Natural killer cell (primary cell): ENCODE results near the gene CACYBP. TPM values are rescaled to one million over a fixed set of nuclear protein-coding genes. Genes with fewer than 3 reads are reported as not detected.

Experiments used
- total RNA-seq, 4 donors: library from RNA; stranded (reverse); fragments of 120-200 nt in 1 of 4; gene quantifications; one replicate each; pipeline versions ENCODE4 v1.2.3 to v1.2.4, GENCODE V29; 2013 to 2022

CACYBP gene
- total RNA-seq, 3 donors from 2014 or later (not counting 1 experiment from before 2014, with no cell fraction given), result 43.8 to 55.4 (median 51.9) TPM

Other genes starting within 250 kb of the CACYBP start
- 10 to 100 TPM; 11.5 to 13.2 (median 12.0) TPM for gene MRPS14, start 23.5 kb downstream of the CACYBP start, total RNA-seq
- not detected for gene TNN, start 67.9 kb downstream of the CACYBP start, total RNA-seq
- 10 to 100 TPM; 18.0 to 21.2 (median 19.4) TPM for gene KIAA0040, start 192.8 kb downstream of the CACYBP start, total RNA-seq